ACC112 (cell line): ENCODE measurements around the gene RNF144B.
"Not testable (repeated sequence)": the region's sequence is repeated elsewhere in the genome, so short reads cannot be mapped to it uniquely, and the experiment has no call there.

Experiments used
- H2AFZ ChIP-seq: fragments of 200-600 bp; sonication (generic); one replicate; pipeline ENCODE4 v1.6.0; 2017; ENCODE audit warnings: antibody characterized with exemption, low read length; ENCODE audit not compliant: unreplicated experiment
- H3K27ac ChIP-seq: fragments of 200-600 bp; sonication (generic); 2 replicates; pipeline ENCODE4 v1.5.1; 2014; ENCODE audit warnings: low read depth, mild to moderate bottlenecking, antibody characterized with exemption, low read length, moderate library complexity
- H3K27me3 ChIP-seq: fragments of 200-600 bp; sonication (generic); 2 replicates; pipeline ENCODE4 v1.6.1; 2014; ENCODE audit warnings: mild to moderate bottlenecking, antibody characterized with exemption, low read length, moderate library complexity, mixed read lengths; ENCODE audit not compliant: insufficient read depth
- H3K36me3 ChIP-seq: fragments of 200-600 bp; sonication (generic); 2 replicates; pipeline ENCODE4 v1.6.1; 2016; ENCODE audit warnings: mild to moderate bottlenecking, antibody characterized with exemption, low read length, moderate library complexity, mixed read lengths; ENCODE audit not compliant: insufficient read depth
- H3K4me1 ChIP-seq: fragments of 200-600 bp; sonication (generic); one replicate; pipeline ENCODE4 v1.6.1; 2016; ENCODE audit warnings: low read length, mixed read lengths; ENCODE audit not compliant: insufficient read depth, unreplicated experiment, control insufficient read depth
- H3K4me3 ChIP-seq: fragments of 200-600 bp; sonication (generic); 2 replicates; pipeline ENCODE4 v1.5.1; 2014; ENCODE audit warnings: mild to moderate bottlenecking, low read depth, low read length
- H3K79me2 ChIP-seq: fragments of 200-600 bp; sonication (generic); one replicate; pipeline ENCODE4 v1.6.0; 2016; ENCODE audit warnings: low read length; ENCODE audit not compliant: control insufficient read depth, unreplicated experiment, insufficient read depth

Gene RNF144B

GRCh38 chr6:18409602-18410001, 22.5 kb downstream of the RNF144B start:
- not testable (repeated sequence) for H2AFZ ChIP-seq, H3K27me3 ChIP-seq, H3K79me2 ChIP-seq, H3K36me3 ChIP-seq, H3K27ac ChIP-seq, H3K4me3 ChIP-seq
- H3K4me1 ChIP-seq = peaks cover 13% of the 10 kb centered on the region

GRCh38 chr6:18410412-18410811, 23.3 kb downstream of the RNF144B start:
- no peak overlapping the region for H3K27ac ChIP-seq

DNA sequence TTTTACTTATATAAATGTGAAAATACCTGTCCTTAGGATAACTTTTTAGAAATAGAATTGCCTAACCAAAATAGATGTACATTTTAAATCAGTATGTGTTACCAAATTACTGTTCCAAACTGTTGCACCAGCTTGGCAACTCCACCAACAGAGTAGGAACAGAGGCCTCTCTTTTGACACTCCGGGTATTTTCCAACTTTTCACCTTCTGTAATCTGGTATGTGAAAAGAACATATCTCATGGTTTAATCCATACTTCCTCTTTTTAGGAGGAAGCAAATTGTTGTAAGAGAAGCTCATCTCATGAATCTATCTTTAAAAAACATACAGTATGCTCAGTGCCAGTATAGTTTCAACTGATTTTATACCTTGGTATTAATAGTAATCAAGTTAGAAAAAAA, 24.9 kb downstream of the RNF144B start:
- no peaks in the 10 kb centered on the region for H3K4me1 ChIP-seq
- H2AFZ ChIP-seq = no peak overlapping the region
- no peaks in the 10 kb centered on the region for H3K27me3 ChIP-seq
- no peaks in the 10 kb centered on the region for H3K79me2 ChIP-seq
- no peaks in the 10 kb centered on the region for H3K36me3 ChIP-seq
- no peak overlapping the region for H3K27ac ChIP-seq
- H3K4me3 ChIP-seq = no peak overlapping the region

More at GRCh38 chr6:18410412-18410811, 23.3 kb downstream of the RNF144B start:
- no peak overlapping the region for H2AFZ ChIP-seq
- no peak overlapping the region for H3K4me3 ChIP-seq
- no peaks in the 10 kb centered on the region for H3K36me3 ChIP-seq
- H3K27me3 ChIP-seq = no peaks in the 10 kb centered on the region
- no peaks in the 10 kb centered on the region for H3K79me2 ChIP-seq
- H3K4me1 ChIP-seq = peaks cover 10% of the 10 kb centered on the region

GRCh38 chr6:18412644-18413043, 25.5 kb downstream of the RNF144B start:
- H3K4me1 ChIP-seq = no peaks in the 10 kb centered on the region
- no peak overlapping the region for H3K4me3 ChIP-seq
- H3K36me3 ChIP-seq = no peaks in the 10 kb centered on the region
- no peaks in the 10 kb centered on the region for H3K79me2 ChIP-seq
- H3K27me3 ChIP-seq = no peaks in the 10 kb centered on the region
- no peak overlapping the region for H2AFZ ChIP-seq
- H3K27ac ChIP-seq = no peak overlapping the region

DNA sequence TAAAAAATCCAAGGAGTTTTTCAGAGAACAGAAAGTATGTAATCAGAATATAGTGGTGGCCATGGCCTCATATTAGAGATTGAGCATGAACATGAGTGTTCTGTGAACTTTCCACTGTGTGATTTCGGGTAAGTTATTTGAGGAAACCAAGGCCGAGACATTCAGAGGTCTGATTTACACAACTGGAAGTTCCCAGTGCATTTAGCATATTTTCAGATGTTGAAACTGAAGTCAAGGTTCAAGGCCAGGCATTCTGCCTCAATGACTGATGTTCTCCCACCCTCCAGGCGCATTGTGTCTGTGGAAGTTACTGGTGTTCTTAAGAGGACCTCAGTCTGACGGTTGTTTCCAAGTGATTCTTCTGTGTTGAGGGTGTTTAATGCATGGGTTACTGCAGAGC, 26.2 kb downstream of the RNF144B start:
- Histone ChIP-seq H3K79me2 (no peaks in the 10 kb centered on the region), H3K27me3 (no peaks in the 10 kb centered on the region), H3K4me1 (no peaks in the 10 kb centered on the region), H2AFZ (no peak overlapping the region), H3K27ac (no peak overlapping the region), H3K4me3 (no peak overlapping the region), H3K36me3 (no peaks in the 10 kb centered on the region)

DNA sequence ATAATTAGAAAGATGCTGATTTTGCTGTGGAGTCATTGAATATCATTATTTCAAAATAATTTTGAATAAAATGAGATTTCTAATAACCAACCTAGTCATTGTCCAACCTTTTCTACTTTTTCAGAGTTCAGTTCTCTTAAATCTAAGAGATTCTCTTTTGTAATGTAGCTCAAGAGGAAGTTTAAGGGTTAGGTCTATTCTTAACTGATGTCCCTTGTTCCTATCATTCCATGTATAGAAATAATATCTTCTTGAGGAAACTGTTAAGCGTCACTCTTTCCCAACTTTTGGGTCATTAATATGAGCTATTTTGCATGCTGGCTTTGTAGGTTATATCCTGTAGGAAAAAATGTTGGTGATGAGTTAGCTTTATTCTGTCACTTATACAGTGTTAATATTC, 27.0 kb downstream of the RNF144B start:
- Histone ChIP-seq H3K36me3 (no peaks in the 10 kb centered on the region), H3K79me2 (no peaks in the 10 kb centered on the region), H2AFZ (no peak overlapping the region), H3K27me3 (no peaks in the 10 kb centered on the region), H3K4me3 (no peak overlapping the region), H3K4me1 (no peaks in the 10 kb centered on the region), H3K27ac (no peak overlapping the region)

- Histone ChIP-seq H3K36me3 (no peaks in the 10 kb centered on the region), H3K4me1 (no peaks in the 10 kb centered on the region), H3K79me2 (no peaks in the 10 kb centered on the region), H3K27me3 (no peaks in the 10 kb centered on the region), H3K4me3 (no peak overlapping the region), H2AFZ (no peak overlapping the region), H3K27ac (no peak overlapping the region)
Observed at GRCh38 chr6:18415207-18415606, 28.1 kb downstream of the RNF144B start.

GRCh38 chr6:18415671-18416340, 28.7 kb downstream of the RNF144B start:
- H3K27ac ChIP-seq = no peak overlapping the region
- H3K4me3 ChIP-seq = no peak overlapping the region
- H3K36me3 ChIP-seq = no peaks in the 10 kb centered on the region
- H3K79me2 ChIP-seq = no peaks in the 10 kb centered on the region
- H3K27me3 ChIP-seq = no peaks in the 10 kb centered on the region
- H2AFZ ChIP-seq = no peak overlapping the region
- no peaks in the 10 kb centered on the region for H3K4me1 ChIP-seq

GRCh38 chr6:18416341-18416679, 29.2 kb downstream of the RNF144B start:
- Histone ChIP-seq H3K4me3 (no peak overlapping the region), H3K79me2 (no peaks in the 10 kb centered on the region), H3K27ac (no peak overlapping the region), H3K36me3 (no peaks in the 10 kb centered on the region), H3K27me3 (no peaks in the 10 kb centered on the region), H3K4me1 (no peaks in the 10 kb centered on the region), H2AFZ (no peak overlapping the region)

- no peak overlapping the region for H3K4me3 ChIP-seq
- H3K36me3 ChIP-seq = no peaks in the 10 kb centered on the region
- H3K4me1 ChIP-seq = no peaks in the 10 kb centered on the region
Observed at GRCh38 chr6:18420328-18420727, 33.2 kb downstream of the RNF144B start.

GRCh38 chr6:18422136-18422535, 35.0 kb downstream of the RNF144B start:
- H3K79me2 ChIP-seq = no peaks in the 10 kb centered on the region
- no peak overlapping the region for H3K27ac ChIP-seq
- H3K4me3 ChIP-seq = no peak overlapping the region
- no peaks in the 10 kb centered on the region for H3K27me3 ChIP-seq
- no peaks in the 10 kb centered on the region for H3K36me3 ChIP-seq
- no peak overlapping the region for H2AFZ ChIP-seq
- H3K4me1 ChIP-seq = no peaks in the 10 kb centered on the region

More at GRCh38 chr6:18420328-18420727, 33.2 kb downstream of the RNF144B start:
- Histone ChIP-seq H3K79me2 (no peaks in the 10 kb centered on the region), H3K27ac (no peak overlapping the region), H3K27me3 (no peaks in the 10 kb centered on the region), H2AFZ (no peak overlapping the region)
